Tibial artery (tissue), 4 donors: ENCODE measurements around the gene CAMK2B.

Experiments used
- DNase-seq, 2 donors: peaks; one replicate each; pipeline ENCODE4 v3.0.0-alpha.2; 2019
- H3K27ac ChIP-seq, 2 donors: fragments of 200-600 bp; sonication (generic) in 1 of 2; 1 replicate in 1 of 2; 2 replicates in 1 of 2; pipeline ENCODE4 v1.5.1; 2018 to 2019; ENCODE audit warnings: mild to moderate bottlenecking in 1 of 2
- H3K27me3 ChIP-seq, 2 donors: fragments of 200-600 bp; sonication (generic) in 1 of 2; one replicate each; pipeline versions ENCODE4 v1.5.1 to v1.6.0; 2016 to 2019
- H3K36me3 ChIP-seq, 3 donors: fragments of 200-600 bp; sonication (generic) in 2 of 3; one replicate each; pipeline ENCODE4 v1.5.1; 2016 to 2019; ENCODE audit warnings: mild to moderate bottlenecking in 2 of 3
- H3K4me1 ChIP-seq, 4 donors: fragments of 200-600 bp; sonication (generic) in 2 of 4; 1 replicate in 3 of 4; 2 replicates in 1 of 4; pipeline ENCODE4 v1.5.1; 2016 to 2019
- H3K4me3 ChIP-seq, 2 donors: fragments of 200-600 bp; sonication (generic) in 1 of 2; 1 replicate in 1 of 2; 2 replicates in 1 of 2; pipeline ENCODE4 v1.5.1; 2018 to 2019; ENCODE audit warnings: mild to moderate bottlenecking in 2 of 2
- H3K9me3 ChIP-seq, 3 donors: fragments of 200-600 bp; sonication (generic) in 1 of 3; one replicate each; pipeline ENCODE4 v1.5.1; 2016 to 2019
- intact Hi-C: fragments of 100-400 bp; cut with DNase I; formaldehyde crosslinking; loops from one replicate; pipeline ENCODE4 v1.15.0; 2023; ENCODE audit warnings: low total_unique reads
- TF ChIP-seq, protein P1 (sequence below), 2 experiments: fragments of 200-600 bp in 1 of 2; fragments of 450-650 bp in 1 of 2; IDR thresholded peaks; one replicate each; pipeline ENCODE4 v1.5.1; 2017 to 2019; ENCODE audit warnings: antibody characterized with exemption in 2 of 2, mild to moderate bottlenecking in 1 of 2, moderate library complexity in 1 of 2

CAMK2B gene

DNA sequence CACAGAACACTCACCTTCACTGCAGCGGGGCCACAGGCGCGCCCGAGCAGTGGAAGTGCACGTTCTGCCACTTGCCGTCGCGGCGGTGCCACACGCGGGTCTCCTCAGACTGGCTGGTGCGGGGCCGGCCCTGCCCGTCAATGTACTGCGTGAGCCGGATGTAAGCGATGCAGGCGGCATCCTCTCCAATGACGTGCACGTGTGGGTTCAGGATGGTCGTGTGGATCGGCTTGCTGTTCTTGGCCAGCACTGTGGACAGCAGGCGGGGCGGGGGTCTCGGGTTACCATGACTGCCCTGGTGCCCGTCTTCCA lies 105.4 kb downstream of the CAMK2B start:
- Histone ChIP-seq H3K4me1 (no peaks in the 10 kb centered on the region), H3K4me3 (no peak overlapping the region), H3K27ac (no peak overlapping the region), H3K9me3 (peaks cover 0 to 11% (median 7%) of the 10 kb centered on the region in 3 donors), H3K36me3 (no peaks in the 10 kb centered on the region), H3K27me3 (peaks cover 0 to 35% of the 10 kb centered on the region in 2 donors)
- intact Hi-C loops: no loop called here
- DNase-seq: peak in 1 of 2 donors; percentile 54
- TF ChIP-seq, protein P1, sequence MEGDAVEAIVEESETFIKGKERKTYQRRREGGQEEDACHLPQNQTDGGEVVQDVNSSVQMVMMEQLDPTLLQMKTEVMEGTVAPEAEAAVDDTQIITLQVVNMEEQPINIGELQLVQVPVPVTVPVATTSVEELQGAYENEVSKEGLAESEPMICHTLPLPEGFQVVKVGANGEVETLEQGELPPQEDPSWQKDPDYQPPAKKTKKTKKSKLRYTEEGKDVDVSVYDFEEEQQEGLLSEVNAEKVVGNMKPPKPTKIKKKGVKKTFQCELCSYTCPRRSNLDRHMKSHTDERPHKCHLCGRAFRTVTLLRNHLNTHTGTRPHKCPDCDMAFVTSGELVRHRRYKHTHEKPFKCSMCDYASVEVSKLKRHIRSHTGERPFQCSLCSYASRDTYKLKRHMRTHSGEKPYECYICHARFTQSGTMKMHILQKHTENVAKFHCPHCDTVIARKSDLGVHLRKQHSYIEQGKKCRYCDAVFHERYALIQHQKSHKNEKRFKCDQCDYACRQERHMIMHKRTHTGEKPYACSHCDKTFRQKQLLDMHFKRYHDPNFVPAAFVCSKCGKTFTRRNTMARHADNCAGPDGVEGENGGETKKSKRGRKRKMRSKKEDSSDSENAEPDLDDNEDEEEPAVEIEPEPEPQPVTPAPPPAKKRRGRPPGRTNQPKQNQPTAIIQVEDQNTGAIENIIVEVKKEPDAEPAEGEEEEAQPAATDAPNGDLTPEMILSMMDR (IDR thresholded peaks at IDR 0.05): no peak

DNA sequence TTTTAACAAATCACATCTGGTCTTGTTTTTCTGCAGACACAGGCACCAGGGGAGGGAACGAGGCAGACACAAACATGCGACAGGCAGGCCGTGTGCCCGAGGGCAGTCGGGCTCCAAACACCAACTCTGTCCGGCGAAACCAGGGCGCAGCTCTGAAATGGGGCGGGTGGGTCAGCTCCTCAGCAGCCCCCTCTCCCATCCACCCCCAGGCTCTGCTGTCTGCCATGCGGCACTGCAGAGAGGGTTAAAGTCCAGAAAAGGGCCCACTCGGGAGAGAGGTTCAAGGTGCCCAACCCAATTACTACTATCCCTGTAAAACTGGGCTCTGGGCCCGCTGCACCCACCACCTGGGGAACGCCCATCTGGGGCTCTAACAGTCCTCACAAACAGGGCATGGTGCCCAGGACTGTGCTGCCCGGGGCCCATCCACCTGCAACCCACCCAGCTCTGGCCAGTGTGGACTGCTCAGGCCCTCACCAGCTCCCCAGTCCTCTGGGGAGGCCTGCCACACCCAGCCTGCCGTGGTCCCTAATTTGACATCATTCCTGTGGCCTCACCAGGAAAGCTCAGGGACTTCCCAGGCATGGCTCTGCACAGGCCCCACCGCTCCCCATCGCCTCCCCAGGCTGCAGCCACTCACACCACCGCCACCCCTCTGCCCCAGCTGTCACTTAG lies 105.9 kb downstream of the CAMK2B start:
- peak in 1 of 2 donors; percentile 43 for DNase-seq
- TF ChIP-seq, protein P1 (IDR thresholded peaks at IDR 0.05): no peak
- Histone ChIP-seq H3K4me1 (no peaks in the 10 kb centered on the region), H3K4me3 (no peak overlapping the region), H3K27me3 (peaks cover 0 to 30% of the 10 kb centered on the region in 2 donors), H3K36me3 (peaks cover 0 to 5% (median 0%) of the 10 kb centered on the region in 3 donors), H3K27ac (no peak overlapping the region), H3K9me3 (peaks cover 0 to 11% (median 7%) of the 10 kb centered on the region in 3 donors)
- intact Hi-C loops: no loop called here

DNA sequence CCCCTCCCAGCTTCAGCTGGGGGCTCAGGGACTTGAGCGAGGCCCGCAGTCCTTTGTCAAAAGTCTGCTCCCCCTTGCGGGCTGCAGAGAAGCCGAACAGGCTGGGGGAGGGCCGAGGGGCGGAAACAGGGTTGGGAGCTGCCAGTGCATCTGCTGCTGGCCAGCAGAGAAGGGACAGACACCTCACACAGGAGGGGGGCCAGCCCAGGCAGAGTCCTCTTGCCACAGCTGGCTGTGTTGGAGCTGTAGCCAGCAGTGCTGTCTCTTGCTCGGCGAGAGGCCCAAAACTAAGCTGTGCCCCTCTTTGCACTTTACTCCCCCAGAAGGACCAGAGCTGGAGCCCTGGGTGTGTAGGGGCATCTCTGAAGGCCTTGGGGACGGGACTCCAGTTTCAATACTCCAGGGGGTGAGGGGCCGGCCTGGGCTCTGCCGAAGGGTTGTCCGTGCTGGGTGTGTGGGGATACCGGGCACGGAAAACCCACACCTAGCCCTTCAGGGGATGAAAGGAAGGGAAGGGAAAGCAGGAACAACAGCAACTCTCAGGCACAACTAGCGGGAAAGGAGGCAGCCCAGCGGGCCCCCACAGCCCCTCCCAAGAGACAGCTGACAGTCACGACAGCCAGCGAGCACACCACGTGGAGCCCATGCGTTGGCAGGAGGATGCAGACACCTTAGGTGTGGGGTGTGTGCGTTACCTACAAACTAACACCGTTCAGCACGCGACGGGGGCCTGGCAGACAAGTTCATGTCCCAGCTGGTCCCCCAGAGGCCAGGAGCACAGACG lies 106.8 kb downstream of the CAMK2B start:
- TF ChIP-seq, protein P1 (IDR thresholded peaks at IDR 0.05): no peak
- DNase-seq: peak in 1 of 2 donors; percentile 40

DNA sequence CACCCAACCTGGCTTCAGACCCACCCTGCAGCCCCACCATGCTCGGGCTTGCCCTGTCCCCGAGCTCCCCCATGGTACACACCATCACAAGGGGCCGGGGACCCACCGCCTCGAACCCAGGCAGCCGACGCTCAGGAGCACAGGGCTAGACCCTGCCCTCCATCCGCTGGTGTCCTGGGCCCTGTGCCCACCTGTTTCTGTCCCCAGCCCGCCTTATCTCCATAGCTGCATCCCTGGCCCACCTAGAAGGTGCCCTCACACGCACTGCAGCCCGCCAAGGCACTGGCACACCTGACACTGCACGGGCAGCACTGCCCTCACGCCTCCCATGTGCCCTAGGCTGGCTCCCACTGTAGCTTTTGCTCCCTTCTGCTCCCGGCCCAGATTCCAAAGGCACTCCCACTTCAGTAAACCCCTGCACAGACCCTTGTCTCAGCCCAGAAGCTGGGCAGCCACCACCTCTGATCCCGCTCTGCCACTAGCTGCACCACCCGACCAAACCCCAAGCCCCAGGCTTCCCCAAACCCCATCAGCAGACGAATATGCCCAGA lies 107.5 kb downstream of the CAMK2B start:
- peak in 1 of 2 donors; percentile 48 for DNase-seq
- H3K27me3 ChIP-seq: peaks cover 0 to 29% of the 10 kb centered on the region in 2 donors
- peaks cover 0 to 11% (median 7%) of the 10 kb centered on the region in 3 donors for H3K9me3 ChIP-seq
- H3K4me1 ChIP-seq: no peaks in the 10 kb centered on the region
- intact Hi-C loops: no loop called here
- H3K27ac ChIP-seq: no peak overlapping the region
- H3K4me3 ChIP-seq: no peak overlapping the region
- TF ChIP-seq, protein P1 (IDR thresholded peaks at IDR 0.05): no peak
- H3K36me3 ChIP-seq: peaks cover 2 to 21% (median 5%) of the 10 kb centered on the region in 3 donors

More for the DNA sequence above, 106.8 kb downstream of the CAMK2B start:
- H3K36me3 ChIP-seq: peaks cover 0 to 14% (median 0%) of the 10 kb centered on the region in 3 donors
- H3K27ac ChIP-seq: no peak overlapping the region
- no peak overlapping the region for H3K4me3 ChIP-seq
- H3K4me1 ChIP-seq: no peaks in the 10 kb centered on the region
- intact Hi-C loops: no loop called here
- peaks cover 0 to 29% of the 10 kb centered on the region in 2 donors for H3K27me3 ChIP-seq
- H3K9me3 ChIP-seq: peaks cover 0 to 11% (median 7%) of the 10 kb centered on the region in 3 donors

DNA sequence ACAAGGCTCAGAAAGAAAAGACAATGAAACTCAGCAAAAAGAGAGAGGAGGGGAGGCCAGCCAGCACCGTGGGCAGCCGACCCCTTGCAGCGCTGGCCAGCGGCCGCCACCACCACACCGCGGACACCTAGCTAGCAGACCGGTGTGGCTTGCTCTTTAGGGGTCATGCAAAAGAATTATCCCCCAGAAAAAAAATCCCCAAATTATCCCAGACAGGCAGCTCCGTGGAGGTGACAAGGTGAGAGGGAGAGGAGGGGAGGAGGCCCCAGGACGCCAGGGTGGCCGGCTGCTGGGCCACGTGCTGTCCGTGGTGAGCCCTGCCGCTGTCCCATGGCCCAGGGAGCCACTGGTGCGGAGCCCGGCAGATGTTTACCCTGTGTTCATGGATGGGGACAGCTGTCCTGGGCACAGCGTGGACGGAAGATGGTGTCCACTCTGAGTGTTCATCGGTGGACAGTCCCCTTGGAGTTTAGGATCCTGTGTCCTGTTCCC lies 108.1 kb downstream of the CAMK2B start:
- H3K27ac ChIP-seq: no peak overlapping the region
- peaks cover 0 to 29% of the 10 kb centered on the region in 2 donors for H3K27me3 ChIP-seq
- H3K9me3 ChIP-seq: peaks cover 0 to 11% (median 7%) of the 10 kb centered on the region in 3 donors
- intact Hi-C loops: no loop called here
- peak in 1 of 2 donors; percentile 51 for DNase-seq
- TF ChIP-seq, protein P1 (IDR thresholded peaks at IDR 0.05): no peak
- H3K4me3 ChIP-seq: no peak overlapping the region
- no peaks in the 10 kb centered on the region for H3K4me1 ChIP-seq
- peaks cover 9 to 27% (median 11%) of the 10 kb centered on the region in 3 donors for H3K36me3 ChIP-seq
